ENCODE results near the gene FAM184B.

- no peak for TF ChIP-seq ZNF621 (tag by site-specific recombination; IDR thresholded peaks at IDR 0.05)
- TF ChIP-seq CTCF (tag by site-specific recombination; IDR thresholded peaks at IDR 0.05): no peak
- no peak for TF ChIP-seq ZBTB20 (tag by site-specific recombination; IDR thresholded peaks at IDR 0.05)
- no peak for TF ChIP-seq PRDM10 (tag by site-specific recombination; IDR thresholded peaks at IDR 0.05)
- no peak for TF ChIP-seq HOXD13 (CRISPR knock-in tag; IDR thresholded peaks at IDR 0.05; ENCODE audit: borderline replicate concordance)
- TF ChIP-seq GLIS2 (tag by site-specific recombination; IDR thresholded peaks at IDR 0.05): no peak
- TF ChIP-seq ZNF561 (tag by site-specific recombination; IDR thresholded peaks at IDR 0.05; ENCODE audit: borderline replicate concordance): no peak
- TF ChIP-seq ZBTB17 (tag by site-specific recombination; IDR thresholded peaks at IDR 0.05): no peak
These were observed 116.1 kb downstream of the FAM184B start for GRCh38 chr4:17665346-17665745.
